Daoy (cell line): ENCODE results near the gene KCNH1. TPM values are rescaled to one million over a fixed set of nuclear protein-coding genes. Genes with fewer than 3 reads are reported as not detected.

Experiments
- DNase-seq: peaks from one replicate; pipeline ENCODE4 v3.0.0-alpha.2; 2015; ENCODE audit warnings: low read depth
- total RNA-seq: library from RNA; depleted of rRNA; stranded (reverse); fragments of >200 nt; shearing (Covaris generic); gene quantifications from 2 replicates; pipeline ENCODE4 v1.2.3, GENCODE V29; 2014

KCNH1 gene
- total RNA-seq, 1 experiment from 2014 or later: 2.9 TPM

DNA sequence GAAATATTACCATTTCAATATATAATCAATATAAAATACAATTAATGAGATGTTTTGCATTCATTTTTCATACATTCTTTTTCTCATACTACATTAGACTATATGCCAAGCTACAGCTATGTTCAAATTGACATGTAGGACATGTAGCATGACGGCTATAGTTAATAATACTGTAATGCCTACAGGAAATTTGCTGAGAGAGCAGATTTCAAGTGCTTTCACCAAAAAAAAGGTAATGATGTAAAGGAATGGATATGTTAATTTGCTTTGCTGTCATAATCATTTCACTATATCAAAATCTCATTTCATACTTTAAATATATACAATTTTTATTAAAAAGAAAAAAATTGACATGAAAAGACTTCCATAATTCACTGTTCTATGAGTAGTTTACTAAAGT lies 215.1 kb downstream of the KCNH1 start:
- DNase-seq: no peak

DNA sequence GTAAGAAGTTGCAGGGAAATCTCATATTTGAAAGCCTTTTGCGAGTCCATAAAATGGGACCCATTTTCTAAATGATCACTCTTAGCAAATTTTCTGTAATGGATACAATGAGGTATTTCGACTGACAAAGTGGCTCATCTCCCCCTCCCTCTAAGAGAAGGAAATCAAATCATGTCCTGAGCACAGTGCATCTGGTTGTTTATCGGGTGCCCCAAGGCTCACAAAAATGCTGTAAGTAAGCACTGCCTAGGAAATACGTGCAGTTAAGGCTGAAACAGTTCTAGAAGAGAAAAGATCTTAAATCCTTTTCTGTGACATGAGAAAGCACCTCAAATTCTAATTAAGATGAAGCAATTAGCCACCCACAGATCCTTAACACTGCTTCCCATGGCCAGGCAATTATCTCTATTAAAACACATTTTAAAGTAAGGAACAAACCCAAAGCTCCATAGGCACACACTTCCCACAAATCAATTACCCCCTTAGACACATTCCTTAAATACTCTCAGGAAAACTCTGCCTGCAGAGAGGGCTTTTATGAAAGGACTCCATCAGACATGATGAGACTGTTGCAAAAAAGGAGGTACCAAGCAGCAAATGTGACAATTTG lies 216.3 kb downstream of the KCNH1 start:
- no peak for DNase-seq

DNA sequence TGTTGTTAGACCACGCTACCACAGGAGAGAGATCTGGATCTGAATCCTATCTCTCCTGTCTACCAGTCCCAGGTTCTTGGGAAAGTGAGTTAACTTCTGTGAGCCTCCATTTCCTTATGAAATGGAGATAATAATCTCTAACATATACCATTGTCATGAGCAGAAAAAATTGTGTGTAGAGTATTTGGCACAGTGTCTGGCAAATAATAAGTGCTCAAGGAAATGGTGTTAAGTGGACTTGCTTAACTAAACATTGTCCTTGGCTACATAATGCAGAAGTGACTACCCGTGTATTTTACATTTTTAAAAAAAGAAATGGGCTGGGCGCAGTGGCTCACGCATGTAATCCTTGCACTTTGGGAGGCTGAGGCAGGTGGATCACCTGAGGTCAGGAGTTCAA lies 217.4 kb downstream of the KCNH1 start:
- no peak for DNase-seq

DNA sequence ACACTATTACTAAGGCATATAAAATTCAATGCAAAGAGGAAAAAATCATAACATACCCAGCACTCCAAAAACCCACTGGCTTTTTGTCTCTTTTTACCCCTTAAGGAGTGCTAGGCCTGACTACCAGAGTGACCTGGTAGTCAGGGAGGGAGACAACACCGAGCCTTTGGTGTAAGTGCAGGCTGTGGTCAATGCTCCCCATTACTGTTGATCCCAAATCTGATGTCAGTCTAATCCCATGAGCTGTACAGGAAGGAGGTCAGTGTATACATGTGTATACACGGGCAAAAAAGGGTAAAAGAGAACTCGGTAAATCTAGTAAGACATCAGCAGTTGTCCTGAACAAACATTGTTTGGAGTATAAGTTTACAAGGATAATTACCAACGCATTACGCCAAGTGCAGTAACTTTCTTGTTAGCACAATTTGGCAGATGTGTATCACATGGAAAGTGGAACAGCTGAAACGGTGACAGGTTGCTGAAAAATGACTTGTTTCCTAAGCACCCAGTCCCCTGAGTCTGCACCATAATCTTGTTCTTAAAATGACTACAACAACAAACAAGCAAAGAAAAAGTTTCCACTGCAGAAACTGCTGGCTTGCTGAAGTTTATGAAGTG lies 217.9 kb downstream of the KCNH1 start:
- no peak for DNase-seq

DNA sequence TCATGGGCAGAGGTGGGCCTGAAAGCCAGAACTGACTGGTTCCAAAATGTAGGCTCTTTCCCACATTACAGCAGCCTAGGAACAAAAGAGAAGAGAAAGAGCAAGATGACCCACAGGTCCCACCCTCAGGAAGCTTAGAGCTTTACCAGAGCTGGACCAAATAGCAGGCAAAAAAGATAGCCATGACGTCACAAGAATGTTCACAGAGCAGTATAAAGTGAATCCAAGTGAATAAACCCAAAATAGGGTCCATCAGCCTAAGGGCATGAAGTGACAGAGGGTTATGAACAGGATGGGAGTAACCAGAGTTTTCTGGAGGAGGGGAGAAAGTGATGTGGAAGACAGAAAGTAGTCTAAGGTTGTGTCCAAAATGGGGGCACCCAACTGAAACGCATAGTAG lies 221.2 kb downstream of the KCNH1 start:
- no peak for DNase-seq

DNA sequence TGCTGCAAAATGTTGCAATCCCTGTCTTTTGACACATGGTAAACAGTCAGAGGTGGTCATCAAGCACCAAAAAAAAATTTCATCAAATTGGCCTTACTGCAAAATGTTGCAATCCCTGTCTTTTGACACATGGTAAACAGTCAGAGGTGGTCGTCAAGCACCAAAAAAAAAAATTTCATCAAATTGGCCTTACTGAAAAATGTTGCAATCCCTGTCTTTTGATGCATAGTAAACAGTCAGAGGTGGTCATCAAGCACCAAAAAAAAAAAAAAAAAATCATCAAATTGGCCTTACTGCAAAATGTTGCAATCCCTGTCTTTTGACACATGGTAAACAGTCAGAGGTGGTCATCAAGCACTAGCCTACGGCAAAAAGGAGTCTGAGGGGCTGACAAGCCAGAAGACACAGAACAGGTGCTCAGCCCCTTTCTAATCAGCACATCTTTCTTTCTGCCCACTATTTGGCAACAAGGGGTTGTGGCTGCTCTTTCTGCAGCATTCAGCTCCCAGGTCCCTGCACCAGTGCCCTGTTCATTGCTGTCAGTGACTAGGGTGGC lies 223.8 kb downstream of the KCNH1 start:
- no peak for DNase-seq

DNA sequence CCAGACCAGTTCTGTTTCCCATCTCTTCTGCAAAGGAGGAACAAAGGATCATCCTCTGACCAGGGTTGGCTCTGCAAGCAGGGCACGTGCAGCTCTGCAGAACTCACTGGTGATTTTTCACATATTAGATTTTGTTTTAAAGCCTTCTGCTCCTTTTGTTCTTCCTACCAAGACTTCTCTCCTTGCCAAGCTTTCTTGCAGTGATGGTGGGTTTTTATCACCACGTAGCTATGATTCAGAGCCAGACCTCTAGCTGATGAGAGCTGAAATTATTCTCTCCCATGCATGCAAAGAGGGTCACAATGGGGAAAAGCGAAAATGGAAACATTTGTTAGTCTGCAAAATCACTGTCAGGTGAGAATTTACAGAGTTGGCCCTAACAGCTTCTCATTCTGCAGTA lies 225.2 kb downstream of the KCNH1 start:
- DNase-seq: no peak

DNA sequence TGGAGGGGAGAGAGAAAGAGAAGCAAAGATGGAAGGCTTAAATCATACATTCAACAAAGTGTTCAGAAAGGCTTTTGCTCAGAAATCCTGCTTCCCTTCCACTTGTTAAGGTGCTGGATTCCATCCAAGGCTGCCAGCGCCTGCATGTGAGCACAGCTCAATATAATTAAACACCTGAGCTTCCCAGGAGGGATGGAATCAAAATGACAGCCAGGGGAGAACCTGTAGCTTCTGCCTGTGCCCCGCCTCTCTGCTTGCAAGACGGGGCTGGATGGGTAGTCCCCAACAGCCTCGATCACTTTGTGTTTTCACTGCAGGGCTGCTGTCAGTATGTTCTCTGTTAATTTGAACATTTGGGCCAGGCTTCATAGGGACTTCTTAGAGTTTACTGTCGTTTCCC lies 225.7 kb downstream of the KCNH1 start:
- DNase-seq: no peak

DNA sequence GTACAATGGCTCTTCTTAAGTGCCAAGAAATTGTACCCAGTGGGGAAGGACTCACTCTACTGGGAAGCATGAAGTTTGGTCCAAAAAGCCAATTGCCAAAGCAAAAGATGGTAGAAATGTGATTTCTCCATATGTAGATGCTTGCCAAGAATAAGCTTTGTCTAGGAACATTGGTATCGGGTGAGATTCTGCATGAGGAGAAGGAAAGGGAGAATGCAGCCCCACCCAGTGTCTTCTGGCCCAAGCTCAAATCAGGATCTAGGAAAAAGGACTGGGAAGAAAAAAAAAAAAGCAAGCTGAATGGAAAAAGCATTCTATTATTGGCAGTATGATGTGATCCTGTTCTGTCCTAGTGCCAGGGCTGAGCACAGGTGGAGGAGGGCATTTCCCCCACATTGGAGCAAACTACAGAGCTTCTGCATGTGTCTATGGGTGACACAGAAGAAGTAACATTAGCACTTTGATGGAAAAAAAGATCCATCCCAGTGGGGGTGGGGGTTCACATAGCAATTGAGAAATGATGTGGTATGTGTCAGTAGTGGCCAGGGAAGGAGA lies 226.6 kb downstream of the KCNH1 start:
- no peak for DNase-seq

DNA sequence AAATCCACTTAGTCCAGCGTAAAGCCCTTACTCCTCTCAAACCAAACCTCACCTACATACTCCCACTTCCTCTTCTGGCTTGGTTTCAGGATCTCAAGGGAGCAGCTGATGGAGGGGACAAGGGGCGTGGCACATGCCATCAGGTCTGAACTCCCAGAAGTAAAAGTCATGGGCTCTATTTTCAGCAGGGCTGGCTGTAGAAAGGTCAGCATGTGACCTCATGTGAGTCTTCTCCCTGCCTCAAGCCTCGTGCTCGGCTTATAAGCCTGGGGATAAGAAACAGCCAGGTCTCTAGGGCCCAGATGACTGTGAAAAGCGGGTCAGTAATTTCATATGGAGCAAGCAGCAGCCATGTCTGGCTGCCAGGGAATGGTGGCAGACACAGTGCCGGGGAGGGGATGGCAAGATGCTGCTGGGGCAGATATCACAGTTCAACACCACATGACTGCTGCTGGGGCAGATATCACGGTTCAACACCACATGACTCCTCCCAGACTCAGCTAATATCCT lies 227.9 kb downstream of the KCNH1 start:
- no peak for DNase-seq

DNA sequence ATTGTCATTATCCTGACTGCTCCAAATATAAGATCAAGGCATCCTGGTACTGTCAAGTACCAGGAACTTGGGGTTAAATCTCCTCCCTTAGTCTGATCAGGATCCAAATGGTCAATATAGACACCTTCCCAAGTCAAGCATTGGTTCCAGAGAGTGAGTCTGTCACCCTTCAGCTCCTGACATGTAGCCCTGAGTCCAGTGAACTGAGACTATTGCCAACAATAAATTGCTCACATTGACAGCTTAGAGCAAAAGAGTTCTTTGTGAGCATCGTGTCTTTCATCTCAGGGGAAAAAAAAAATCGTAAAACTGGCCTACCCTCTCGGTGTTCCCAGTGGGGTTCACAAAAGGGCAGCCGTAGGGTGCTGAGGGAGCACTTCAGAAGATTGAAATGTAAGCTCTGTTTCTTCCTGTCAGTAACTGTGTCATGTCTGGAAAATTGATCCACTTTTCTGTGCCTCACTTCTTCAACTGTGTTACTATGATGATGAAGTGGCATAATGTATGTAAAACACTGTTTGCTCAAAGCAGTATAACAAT lies 228.5 kb downstream of the KCNH1 start:
- DNase-seq: no peak

DNA sequence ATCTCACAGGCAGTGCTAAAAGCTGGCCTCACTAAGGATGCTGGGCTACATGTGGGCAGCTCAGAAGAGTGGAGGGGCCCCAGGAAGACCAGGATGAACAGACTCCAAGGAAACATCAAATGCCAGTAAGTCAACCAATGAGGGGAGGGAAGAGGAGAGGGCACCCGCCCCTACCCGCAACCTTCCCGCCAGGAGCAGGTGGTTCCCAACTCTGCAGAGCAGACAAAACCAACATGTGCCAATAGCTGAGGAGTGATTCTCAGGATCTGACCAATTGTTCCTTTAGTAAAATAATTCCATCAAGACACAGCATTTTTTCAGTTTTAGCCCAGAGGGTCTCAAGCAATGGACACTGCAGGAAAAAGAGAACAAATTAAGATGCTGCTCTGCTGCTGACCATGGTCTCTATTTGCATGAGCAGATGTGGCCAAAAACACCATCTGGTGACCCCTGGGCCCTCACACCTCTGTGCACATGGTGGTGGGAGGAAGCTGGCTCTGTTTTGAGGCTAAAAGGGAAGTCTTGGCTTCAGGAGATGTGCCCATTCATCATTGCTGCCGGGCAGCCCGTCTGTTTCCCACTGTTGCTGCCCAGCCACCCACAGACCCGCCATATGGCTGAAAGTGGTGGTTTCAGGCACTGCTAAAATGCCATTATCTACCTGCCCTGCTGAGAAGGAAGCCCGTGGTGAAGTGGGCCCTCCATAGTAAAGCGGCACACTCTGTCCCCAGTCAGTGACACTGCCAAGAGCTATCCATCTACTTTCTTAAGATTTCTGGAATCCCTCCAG lies 231.8 kb downstream of the KCNH1 start:
- no peak for DNase-seq

DNA sequence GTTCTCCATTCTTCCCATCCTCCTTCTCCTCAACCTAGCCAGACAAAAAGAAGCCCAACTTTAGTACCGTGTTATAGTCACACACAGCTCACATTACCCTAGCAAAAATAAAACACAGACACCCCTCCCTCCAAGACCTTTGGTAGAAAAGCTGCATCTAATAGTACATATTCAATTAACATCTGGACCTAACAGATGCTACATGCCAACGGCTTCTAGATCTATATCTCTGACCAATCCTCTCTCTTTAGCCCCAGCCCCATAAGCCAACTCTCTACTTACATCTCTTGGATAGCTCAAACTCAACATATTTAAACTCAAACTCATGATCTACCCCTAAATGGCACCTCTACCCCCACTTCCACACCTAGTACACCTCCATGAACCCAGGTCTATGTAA lies 233.1 kb downstream of the KCNH1 start:
- DNase-seq: no peak

DNA sequence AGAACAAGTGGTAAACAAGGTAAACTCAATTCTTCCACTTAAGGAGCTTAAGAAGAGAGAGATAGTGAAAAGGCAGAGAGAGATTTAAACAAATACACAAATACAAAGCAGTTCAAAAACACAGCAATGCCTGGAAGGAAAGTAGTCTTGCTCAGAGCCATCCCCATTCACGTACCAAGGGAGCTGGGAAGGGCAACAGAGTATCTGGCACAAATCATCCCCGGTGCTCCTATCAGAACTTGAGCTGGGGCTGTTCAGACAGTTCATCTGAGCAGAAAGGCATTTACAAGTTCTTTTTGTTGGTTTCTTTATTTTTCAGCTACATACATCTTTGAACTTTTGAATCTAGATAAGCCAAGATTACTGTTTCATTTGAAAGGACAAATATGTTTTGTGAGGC lies 233.9 kb downstream of the KCNH1 start:
- no peak for DNase-seq

DNA sequence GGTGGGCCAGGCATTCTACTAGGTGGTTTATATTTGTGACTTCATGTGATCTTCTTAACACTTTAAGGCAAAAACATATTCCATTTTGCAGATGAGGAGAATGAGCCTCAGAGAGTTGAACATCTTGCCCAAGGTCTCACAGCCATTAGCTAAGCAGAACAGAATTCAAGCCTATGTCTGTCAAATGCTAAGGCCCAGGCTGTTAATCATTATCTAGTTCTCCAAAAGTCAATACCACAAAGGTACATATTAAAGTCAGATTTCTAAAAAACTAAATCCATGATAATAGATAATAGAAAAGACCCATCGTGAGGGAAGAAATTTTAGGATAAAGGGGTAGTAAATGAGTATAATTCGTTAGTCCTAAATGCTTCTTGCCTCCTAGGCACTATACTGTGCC lies 234.3 kb downstream of the KCNH1 start:
- no peak for DNase-seq

DNA sequence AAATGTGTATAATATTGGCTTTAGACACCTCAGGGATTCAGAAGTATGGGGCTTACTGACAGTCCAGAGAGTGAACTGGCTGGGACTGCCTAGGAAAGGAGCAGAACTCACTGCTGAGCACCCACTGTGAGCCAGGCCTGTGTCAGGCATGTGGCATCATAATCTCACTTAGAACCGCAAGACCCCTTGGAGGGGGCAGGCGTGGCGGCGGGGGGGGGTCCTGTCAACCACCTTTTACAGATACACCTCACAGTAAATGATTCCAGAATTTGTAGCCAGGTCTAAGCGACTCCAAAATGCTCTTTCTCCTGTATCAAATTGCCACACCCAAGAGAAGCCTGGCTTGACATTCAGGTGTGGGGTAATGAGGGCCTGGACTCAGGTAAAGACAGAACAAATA lies 235.5 kb downstream of the KCNH1 start:
- DNase-seq: no peak

DNA sequence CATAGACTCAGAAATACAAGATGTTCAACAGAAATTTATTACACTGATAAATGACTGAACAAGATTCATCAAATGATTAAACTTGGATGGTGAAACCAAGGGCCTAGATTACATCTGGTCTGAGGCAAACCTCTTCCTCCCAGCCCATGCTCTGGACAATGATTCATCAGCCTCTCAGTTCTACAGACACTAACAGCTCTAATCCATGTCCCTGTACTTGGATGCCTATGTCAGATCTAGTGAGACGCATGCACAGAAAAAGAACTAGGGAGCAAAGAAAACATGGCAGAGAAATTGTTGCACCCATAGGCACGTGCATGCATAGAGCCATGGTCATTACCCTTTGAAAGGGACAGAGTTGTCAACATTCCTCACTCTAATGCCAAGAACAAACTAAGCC lies 250.1 kb downstream of the KCNH1 start:
- DNase-seq: peak; percentile 63

DNA sequence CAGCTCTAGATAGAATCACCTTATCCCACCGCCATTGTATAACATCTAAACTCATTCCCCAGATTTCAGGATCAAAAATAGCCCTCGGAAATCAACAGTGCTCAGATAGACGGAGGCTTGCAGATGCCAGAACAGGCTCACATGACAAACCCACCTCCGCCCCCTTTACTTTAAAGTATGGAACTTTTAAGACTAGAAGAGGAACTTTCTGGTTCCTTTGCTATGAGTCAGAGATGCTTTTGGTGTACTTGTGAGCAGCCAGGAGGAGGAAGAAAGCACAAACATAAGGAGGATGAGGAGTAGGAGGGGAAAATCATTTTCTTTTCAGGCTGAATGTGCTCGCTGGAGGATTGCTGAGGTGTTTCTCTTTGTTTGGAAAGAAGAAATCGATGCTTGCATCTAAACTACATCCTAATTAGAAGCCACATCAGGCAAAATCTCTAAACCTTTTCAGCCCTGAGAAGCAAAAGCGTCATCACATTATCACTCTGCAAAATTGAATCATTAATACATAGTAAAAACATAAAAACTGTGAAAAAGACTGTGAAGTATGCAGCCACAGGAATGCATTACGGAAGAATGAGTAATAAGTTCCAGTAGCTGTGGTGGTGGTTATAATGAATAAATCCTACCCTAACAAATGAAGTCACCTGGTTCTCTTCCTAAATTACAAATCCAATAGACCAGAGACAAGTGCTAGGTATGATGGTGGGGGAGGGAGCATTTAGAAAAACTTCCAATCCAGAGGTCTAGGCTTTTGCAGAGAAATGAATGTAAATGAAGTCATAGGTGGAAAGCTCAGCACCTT lies 251.3 kb downstream of the KCNH1 start:
- peak; percentile 81 for DNase-seq

DNA sequence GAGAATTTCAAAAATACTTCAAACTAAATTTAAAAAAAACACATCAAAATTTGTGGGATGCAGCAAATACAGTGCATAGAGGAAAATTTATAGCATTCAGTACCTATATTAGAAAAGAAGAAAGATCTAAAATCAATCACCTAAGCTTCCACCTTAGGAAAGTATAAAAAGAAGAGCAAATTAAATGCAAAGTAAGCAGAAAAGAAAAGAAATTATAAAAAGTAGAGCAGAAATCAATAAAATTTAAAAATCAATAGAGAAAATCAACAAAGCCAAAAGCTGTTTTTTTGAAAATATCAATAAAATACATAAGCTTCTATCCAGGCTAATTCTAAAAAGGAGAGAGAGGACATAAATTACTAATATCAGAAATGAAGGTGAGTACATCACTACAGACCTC lies 255.4 kb downstream of the KCNH1 start:
- DNase-seq: no peak

DNA sequence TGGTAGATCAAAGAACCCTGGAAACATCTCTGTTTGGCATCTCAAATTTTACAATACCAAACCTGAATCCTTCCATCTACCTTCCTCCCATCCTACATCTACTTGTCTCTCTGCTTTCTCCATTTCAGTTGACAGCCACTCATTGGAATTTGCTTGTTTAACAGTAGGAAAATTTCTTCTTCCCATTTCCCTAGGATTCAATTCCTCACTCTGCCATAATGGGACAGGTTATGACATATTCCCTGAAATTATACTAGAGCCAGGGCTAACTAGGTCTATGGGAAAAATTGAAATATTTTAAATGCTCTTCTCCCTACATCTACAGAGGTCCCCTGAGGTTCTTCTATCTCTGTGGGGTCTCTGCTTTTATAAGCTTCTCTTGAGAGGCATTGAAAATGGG lies 257.7 kb downstream of the KCNH1 start:
- no peak for DNase-seq

DNA sequence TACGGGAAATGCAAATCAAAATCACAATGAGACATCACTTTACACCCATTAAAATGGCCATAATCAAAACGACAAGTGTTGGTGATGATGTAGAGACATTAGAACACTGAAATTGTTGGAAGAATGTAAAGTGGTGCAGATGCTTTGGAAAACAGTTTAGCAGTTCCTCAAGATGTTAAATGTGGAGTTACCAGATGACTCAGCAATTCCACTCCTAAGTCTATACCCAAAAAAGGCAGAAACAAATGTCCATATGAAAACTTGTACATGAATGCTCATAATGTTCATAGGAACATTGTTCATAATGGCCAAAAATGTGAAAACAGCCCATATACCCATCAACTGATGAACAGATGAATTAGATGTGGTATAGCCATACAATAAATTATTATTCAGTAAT lies 267.4 kb downstream of the KCNH1 start:
- no peak for DNase-seq
